Kasumi-1 (cell line): ENCODE data around the gene IGSF23.

Experiments
- DNase-seq, 2 experiments: peaks; one replicate each; lab custom pipeline; 2025; lab: John Stamatoyannopoulos, UW

Gene IGSF23

GRCh38 chr19:44613295-44614178 lies at the start of gene IGSF23:
IGSF23 (plus strand) TSS chr19:44613563; CDS start chr19:44613646, 83 bp downstream.
- DNase-seq, result no peak

GRCh38 chr19:44566984-44567383 lies 46.4 kb upstream of the IGSF23 start:
- no peak for DNase-seq

- DNase-seq, result no peak
Measured at GRCh38 chr19:44567745-44568144, 45.6 kb upstream of the IGSF23 start.

- DNase-seq, result no peak
Measured at GRCh38 chr19:44570603-44570983, 42.8 kb upstream of the IGSF23 start.

DNA sequence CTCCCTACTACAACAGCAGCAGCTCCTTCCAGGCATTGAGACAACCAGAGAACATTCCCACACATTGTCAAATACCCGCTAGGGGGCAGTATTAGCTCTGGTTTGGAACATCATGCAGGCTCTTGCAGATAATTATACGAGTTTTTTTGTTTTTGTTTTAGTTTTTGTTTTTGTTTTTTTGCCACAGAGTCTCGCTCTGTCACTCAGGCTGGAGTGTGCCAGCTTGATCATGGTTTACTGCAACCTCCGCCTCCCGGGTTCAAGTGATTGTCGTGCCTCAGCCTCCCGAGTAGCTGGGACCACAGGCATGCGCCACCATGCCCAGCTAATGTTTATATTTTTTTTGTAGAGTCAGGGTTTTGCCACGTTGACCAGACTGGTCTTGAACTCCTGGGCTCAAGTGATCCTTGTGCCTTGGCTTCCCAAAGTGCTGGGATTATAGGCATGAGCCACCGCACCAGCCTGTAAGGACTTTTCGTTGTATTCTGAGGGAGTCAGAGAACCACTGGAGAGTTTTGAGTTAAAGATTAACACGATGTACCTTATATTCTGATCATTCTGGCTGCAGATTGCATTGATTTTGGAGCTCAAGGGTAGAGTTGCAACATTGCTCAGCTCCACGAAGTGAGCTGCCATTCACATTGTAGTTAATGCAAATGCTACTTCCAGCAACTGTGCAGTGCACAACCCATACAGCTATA lies 42.2 kb upstream of the IGSF23 start:
- peak; percentile 73 to 87 for DNase-seq

DNA sequence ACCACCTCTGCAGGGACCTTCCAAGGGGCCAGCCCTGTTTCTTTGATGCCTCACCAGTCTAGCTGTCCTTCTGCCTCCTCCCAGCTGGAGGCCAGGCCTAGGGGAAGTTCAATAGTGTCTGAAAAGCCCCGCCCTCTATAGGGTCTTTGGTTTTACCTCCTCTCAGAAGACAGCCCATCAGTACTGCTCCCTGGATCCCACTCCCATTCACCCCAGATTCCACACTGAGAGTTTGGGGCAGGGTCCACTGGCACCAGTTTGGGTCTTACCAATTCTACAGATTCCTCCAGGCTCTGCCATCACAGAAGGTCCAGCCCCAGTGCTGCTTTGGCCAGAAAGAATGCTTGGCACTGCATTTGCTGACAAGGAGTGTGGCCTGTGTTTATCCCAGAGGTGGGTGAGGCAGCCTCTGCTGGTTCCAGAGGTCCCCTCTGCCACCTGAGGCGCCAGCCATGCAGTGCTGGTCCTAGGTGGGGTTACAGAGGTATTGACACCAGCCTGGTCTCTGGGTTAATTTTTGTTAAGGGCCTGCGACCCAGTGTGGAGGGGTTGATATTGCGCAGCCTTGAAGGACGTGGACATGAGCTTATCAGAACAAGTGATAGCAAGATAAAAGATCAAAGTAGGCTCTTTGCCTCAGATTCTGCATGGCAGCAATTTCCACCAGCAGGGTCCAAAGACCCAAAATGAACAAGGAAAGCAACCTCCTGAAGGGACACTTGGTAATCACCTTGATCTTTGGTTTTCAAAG lies 41.4 kb upstream of the IGSF23 start:
- DNase-seq, result no peak

DNA sequence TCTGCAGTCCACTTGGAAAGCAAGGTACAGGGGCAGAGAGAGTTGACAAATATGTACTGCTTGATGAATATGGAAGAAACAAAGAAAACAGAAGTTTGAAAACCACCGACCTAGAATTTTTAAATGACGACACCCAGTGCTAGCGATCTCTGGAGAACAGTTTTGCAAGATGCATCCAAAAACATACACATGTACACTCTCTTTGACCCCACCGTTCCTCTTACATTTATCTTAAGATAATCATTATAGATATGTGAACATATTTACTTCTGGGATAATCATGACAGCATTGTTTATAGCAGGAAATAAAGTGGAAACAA lies 40.8 kb upstream of the IGSF23 start:
- DNase-seq, result no peak

DNA sequence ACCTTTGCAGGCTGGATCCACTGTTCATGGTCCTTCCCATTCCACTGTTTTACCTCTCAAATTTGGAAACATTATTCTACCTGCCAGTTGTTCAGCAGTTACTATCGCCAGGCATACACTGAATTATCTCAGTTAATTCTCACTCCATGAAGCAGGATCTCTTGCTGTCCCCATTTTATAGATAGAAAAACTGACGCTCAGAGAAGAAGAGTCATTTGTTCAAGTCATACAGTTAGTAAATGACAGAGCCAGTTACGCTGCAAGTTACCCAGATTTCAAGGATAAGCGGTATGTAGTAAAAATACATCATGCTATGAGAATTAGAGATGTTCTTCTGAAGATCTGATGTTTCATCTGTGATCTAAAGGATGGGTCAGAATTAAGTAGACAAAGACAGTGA lies 40.2 kb upstream of the IGSF23 start:
- DNase-seq, result no peak

DNA sequence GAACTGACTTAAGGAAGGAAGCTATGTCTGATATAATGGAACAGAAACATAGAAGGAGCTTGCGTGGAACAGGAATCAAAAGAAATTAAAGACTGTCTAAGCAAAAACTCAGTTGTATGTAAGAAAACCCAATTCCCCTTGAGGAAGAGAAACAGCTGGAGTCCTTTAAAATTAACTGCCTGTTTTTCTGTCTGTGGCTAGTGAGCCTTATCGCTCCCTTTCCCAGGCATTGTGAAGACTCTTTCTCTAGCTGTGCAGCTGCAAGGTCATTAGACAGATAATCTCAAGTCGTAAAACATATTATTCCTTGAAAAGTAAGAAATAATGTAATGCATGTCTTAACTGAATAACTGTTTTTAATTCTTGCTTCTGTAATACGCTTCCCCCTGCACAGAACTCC lies 39.7 kb upstream of the IGSF23 start:
- no peak for DNase-seq

DNA sequence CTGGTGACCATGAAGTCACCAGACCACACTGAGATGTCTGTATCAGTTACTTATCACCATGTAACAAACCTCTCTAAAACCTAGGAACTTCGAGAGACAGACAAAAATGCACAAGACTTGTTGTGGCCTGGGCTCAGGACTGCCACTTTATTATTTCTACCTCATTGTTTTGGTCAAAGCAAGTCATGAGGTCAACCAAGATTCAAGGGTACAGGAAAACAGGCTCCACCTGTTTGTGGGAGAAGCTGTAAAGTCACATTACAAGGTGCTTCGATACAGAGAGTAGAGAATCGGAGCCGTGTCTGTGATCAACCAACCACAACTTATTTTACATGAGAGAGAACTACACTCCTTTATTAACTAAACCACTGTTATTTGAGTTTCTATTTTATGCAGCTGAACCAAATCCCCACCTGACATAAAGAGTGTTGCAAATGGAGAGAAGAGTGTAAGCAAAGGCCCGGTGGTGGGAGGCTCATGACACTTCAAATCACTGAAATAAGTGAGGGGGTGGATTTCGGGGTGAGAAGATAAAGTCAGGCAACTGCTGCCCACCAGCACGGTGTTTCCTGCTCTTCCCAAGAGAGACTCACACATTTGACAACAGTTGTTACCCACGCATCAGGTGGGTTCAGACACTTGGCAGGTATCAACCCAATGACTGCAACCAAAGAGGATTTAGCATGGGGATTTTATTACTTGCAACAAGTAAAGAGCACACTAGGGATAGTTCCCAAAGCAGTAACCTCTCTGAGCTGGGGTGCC lies 39.0 kb upstream of the IGSF23 start:
- no peak for DNase-seq

DNA sequence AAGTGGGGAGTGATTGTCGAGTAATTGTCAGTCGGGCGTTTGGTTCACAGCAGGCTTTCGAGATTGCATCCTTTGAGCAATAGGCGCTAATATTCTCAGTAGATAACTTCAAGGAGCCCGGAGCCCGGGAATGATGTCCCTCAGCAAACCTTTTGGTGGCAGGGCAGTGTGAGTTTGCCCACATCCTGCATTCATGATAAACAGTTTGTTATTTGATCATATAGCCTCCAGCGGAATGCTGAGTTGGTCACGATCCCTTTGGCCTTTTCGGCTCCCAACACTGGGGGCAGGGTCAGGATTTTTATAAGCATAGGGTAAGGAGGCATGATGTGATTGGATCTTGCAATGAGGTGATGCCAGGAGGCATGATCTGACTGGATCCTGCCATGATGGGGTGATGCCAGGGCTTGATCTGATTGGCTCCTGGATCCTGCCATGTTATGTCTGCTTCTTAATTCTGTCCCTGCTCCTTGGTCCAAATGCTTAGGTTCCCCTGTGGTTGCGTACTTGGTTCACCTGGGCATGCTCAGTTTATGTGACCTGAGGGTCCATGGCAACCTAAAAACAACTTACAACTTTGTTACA lies 38.2 kb upstream of the IGSF23 start:
- DNase-seq, result no peak

- DNase-seq, result peak; percentile 51 to 52
Measured at GRCh38 chr19:44576843-44577565, 36.4 kb upstream of the IGSF23 start.

- no peak for DNase-seq
Measured at GRCh38 chr19:44577566-44577874, 35.8 kb upstream of the IGSF23 start.

DNA sequence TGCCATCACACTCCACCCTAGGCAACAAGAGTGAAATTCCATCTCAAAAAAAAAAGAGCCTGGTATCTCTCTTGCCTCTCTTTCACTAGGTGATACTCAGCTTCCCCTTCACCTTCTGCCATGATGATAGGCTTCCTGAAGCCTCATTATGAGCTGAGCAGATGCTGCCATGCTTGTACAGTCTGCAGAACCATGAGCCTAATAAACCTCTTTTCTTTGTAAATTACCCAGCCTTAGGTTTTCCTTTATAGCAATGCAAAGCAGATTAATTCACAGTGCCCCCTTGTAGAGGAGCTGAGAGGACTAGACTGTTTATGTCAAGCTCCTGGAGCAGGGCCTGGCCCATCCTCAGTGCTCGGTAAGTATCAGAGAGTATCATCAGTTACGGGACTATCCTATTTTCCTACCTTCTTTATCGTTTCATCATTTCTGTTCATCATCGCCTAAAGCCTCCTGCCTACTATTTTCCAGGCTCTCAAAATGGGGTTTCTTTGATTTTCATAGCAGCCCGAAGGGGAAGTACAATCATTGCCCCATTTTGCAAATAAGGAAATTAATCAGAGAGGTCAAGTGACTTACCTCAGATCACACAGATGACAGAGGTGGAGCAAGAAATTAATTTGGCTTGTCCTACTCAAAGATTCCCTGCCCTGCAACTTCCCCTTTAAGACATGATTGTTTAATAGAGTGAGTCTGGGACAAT lies 33.5 kb upstream of the IGSF23 start:
- no peak for DNase-seq

DNA sequence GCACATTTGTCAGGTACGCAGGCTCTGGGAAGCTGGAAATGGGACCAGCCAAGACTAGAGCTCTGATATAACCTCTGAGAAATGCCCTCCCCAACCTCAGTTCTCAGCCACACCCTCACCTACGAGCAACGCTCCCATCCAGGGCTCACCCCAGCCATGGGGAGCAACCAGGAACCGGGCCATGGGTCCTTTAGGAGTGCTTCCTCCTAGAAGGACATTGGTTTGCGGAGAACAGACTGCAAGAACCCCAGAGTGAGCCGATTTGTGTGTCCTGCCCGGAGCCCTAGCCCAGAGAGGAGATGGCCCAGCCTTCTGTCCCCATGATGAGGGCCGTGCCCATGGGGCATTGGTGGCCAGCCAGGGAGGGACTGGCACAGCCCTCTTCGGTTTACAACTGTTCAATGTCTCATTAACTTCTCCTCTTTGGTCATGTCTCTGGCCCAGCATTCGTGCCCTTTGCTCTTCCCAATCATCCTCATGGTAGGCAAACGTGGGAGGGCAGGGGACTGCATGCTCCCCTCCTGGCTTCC lies 32.9 kb upstream of the IGSF23 start:
- DNase-seq, result no peak

DNA sequence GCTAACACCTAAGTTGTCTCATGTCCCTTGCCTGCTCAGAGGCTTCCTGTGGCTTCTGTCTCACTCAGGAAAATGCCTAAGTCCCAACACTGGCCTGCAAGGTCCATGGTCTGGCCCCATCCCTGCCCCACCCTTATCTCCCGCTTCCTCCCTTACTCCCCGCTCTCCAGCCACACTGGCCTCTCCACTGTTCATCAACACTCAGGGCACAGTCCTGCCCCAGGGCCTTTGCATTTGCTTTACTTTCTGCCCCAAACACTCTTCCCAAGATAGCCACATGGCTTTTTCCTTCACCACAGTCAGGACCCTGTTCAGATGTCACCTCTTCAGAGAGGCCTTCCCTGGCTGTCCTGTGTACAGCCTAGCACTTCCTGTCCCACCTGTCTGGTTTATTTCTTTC lies 32.1 kb upstream of the IGSF23 start:
- no peak for DNase-seq

DNA sequence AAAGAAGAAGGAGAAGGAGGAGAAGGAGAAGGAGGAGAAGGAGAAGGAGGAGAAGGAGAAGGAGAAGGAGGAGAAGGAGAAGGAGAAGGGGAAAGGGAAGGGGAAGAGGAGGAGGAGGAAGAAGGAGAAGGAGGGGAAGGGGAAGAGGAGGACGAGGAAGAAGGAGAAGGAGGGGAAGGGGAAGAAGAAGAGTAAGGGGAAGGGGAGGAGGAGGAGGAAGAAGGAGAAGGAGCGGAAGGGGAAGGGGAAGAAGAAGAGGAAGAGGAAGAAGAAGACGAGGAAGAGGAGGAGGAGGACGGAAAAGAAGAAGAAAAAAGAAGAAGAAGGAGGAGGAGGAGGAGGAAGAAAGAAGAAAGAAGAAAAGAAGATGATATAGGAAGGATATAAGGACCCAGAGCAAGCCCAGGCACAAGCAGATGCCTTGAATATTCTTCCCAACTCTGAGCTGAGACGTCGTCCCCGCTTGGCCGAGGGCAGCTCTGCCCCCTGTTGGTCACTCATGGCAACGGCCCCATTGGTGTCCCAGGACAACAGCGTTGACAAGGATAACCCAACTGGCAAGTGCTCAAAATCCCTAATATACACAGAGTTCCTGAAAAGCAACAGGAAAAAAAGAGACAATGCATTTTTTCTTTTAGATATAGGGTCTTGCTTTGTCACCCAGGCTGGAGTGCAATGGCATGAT lies 30.6 kb upstream of the IGSF23 start:
- DNase-seq, result peak; percentile 22 to 27

- DNase-seq, result peak in 1 of 2 experiments; percentile 19
Measured at GRCh38 chr19:44585371-44586133, 27.8 kb upstream of the IGSF23 start.
